HepG2 (cell line): Measurements from ENCODE around the gene TPM1.

Experiments
- CTCF ChIP-seq: sonication (generic); formaldehyde crosslinking; IDR thresholded peaks from 2 replicates; pipeline ENCODE4 v1.5.0; 2020; ENCODE audit warnings: mild to moderate bottlenecking, missing genetic modification reagents, moderate library complexity
- EHMT2 ChIP-seq: fragments of 200-600 bp; sonication (generic); IDR thresholded peaks from 2 replicates; pipeline ENCODE4 v1.7.0; 2017; ENCODE audit warnings: antibody characterized with exemption, low read depth, low read length, borderline replicate concordance
- HES4 ChIP-seq: sonication (generic); formaldehyde crosslinking; IDR thresholded peaks from 2 replicates; pipeline ENCODE4 v1.9.0; 2021; ENCODE audit warnings: mild to moderate bottlenecking, missing genetic modification reagents, borderline replicate concordance
- IKZF5 ChIP-seq: IDR thresholded peaks from 2 replicates; pipeline ENCODE4 v1.6.1; 2018; ENCODE audit warnings: missing genetic modification reagents, mild to moderate bottlenecking, missing compliant biosample characterization
- NFYB ChIP-seq: sonication (generic); formaldehyde crosslinking; IDR thresholded peaks from 2 replicates; pipeline ENCODE4 v1.4.0; 2020; ENCODE audit warnings: missing genetic modification reagents
- ZNF616 ChIP-seq: sonication (generic); formaldehyde crosslinking; IDR thresholded peaks from 2 replicates; pipeline ENCODE4 v1.5.0; 2020; ENCODE audit warnings: low read depth, mild to moderate bottlenecking, missing genetic modification reagents
- ZSCAN31 ChIP-seq: sonication (generic); formaldehyde crosslinking; IDR thresholded peaks from 2 replicates; pipeline ENCODE4 v1.5.0; 2020; ENCODE audit warnings: low read depth, mild to moderate bottlenecking, missing genetic modification reagents
- TF ChIP-seq, protein P1 (sequence below), 2 experiments: sonication (generic) in 1 of 2; formaldehyde crosslinking in 1 of 2; IDR thresholded peaks; 2 replicates each; pipeline versions ENCODE4 v1.5.1 to v1.6.1; 2011 to 2020; ENCODE audit warnings: borderline replicate concordance in 1 of 2, low read depth in 1 of 2, low read length in 1 of 2, mild to moderate bottlenecking in 1 of 2, missing genetic modification reagents in 1 of 2, moderate library complexity in 1 of 2
- TF ChIP-seq, protein P2 (sequence below), 2 experiments: sonication (generic) in 1 of 2; formaldehyde crosslinking in 1 of 2; IDR thresholded peaks; 2 replicates each; pipeline versions ENCODE4 v1.4.0 to v1.6.1; 2018 to 2020; ENCODE audit warnings: missing genetic modification reagents in 2 of 2, borderline replicate concordance in 1 of 2, low read depth in 1 of 2, mild to moderate bottlenecking in 1 of 2, missing biosample characterization in 1 of 2
- TF ChIP-seq, protein P3 (sequence below): sonication (generic); formaldehyde crosslinking; IDR thresholded peaks from 2 replicates; pipeline ENCODE4 v1.8.1; 2023; ENCODE audit warnings: missing genetic modification reagents, mild to moderate bottlenecking, borderline replicate concordance
- TF ChIP-seq, protein P4 (sequence below): sonication (generic); formaldehyde crosslinking; IDR thresholded peaks from 2 replicates; pipeline ENCODE4 v1.5.1; 2020; ENCODE audit warnings: missing genetic modification reagents, mild to moderate bottlenecking, borderline replicate concordance

GRCh38 chr15:63094495-63094931, 52.0 kb downstream of the TPM1 start:
- TF ChIP-seq CTCF, result no peak
- TF ChIP-seq, protein P1, sequence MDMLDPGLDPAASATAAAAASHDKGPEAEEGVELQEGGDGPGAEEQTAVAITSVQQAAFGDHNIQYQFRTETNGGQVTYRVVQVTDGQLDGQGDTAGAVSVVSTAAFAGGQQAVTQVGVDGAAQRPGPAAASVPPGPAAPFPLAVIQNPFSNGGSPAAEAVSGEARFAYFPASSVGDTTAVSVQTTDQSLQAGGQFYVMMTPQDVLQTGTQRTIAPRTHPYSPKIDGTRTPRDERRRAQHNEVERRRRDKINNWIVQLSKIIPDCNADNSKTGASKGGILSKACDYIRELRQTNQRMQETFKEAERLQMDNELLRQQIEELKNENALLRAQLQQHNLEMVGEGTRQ (IDR thresholded peaks at IDR 0.05; ENCODE audit: low read depth, low read length), result no peak
- TF ChIP-seq, protein P1 (CRISPR knock-in tag; IDR thresholded peaks at IDR 0.05; ENCODE audit: borderline replicate concordance), result no peak
- TF ChIP-seq, protein P2, sequence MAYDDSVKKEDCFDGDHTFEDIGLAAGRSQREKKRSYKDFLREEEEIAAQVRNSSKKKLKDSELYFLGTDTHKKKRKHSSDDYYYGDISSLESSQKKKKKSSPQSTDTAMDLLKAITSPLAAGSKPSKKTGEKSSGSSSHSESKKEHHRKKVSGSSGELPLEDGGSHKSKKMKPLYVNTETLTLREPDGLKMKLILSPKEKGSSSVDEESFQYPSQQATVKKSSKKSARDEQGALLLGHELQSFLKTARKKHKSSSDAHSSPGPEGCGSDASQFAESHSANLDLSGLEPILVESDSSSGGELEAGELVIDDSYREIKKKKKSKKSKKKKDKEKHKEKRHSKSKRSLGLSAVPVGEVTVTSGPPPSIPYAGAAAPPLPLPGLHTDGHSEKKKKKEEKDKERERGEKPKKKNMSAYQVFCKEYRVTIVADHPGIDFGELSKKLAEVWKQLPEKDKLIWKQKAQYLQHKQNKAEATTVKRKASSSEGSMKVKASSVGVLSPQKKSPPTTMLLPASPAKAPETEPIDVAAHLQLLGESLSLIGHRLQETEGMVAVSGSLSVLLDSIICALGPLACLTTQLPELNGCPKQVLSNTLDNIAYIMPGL (CRISPR knock-in tag; IDR thresholded peaks at IDR 0.05; ENCODE audit: borderline replicate concordance in 1 of 2, low read depth in 1 of 2), result no peak
- no peak for TF ChIP-seq IKZF5 (CRISPR knock-in tag)
- TF ChIP-seq, protein P3, sequence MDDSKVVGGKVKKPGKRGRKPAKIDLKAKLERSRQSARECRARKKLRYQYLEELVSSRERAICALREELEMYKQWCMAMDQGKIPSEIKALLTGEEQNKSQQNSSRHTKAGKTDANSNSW (CRISPR knock-in tag), result no peak
- TF ChIP-seq EHMT2, result no peak
- TF ChIP-seq ZSCAN31, result no peak
- TF ChIP-seq ZNF616, result no peak
- TF ChIP-seq HES4 (CRISPR knock-in tag), result no peak
- TF ChIP-seq, protein P4, sequence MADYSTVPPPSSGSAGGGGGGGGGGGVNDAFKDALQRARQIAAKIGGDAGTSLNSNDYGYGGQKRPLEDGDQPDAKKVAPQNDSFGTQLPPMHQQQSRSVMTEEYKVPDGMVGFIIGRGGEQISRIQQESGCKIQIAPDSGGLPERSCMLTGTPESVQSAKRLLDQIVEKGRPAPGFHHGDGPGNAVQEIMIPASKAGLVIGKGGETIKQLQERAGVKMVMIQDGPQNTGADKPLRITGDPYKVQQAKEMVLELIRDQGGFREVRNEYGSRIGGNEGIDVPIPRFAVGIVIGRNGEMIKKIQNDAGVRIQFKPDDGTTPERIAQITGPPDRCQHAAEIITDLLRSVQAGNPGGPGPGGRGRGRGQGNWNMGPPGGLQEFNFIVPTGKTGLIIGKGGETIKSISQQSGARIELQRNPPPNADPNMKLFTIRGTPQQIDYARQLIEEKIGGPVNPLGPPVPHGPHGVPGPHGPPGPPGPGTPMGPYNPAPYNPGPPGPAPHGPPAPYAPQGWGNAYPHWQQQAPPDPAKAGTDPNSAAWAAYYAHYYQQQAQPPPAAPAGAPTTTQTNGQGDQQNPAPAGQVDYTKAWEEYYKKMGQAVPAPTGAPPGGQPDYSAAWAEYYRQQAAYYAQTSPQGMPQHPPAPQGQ (CRISPR knock-in tag), result no peak
- TF ChIP-seq NFYB (CRISPR knock-in tag), result no peak
